Amygdala (tissue), 56 donors: ENCODE data around the gene FBXO47.

ENCODE experiments used
- DNase-seq, 56 donors: peaks; one replicate each; lab custom pipeline; 2025; lab: John Stamatoyannopoulos, UW

Gene FBXO47, protein sequence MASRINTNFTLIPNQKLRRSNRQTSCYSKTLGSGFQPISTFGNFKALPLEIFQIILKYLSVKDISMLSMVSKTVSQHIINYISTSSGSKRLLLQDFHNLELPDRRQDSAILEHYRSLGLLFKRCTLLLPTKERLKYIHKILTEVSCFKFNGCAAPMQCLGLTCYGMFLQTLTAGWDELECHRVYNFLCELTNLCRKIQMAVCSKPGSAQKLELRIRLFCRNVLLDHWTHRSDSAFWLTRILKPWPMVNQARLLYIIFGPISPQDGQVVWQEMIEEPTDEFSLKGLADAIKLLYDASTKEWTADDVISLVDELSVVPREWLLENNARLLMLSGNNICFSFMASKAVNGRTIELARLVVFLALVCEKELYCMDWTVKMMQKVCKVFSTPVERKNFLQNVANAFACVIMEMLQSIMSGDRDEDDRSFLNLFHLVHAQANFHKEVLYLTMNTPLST

GRCh38 chr17:38967290-38967738 is at the start of gene FBXO47:
Gene FBXO47, minus strand, starts transcription at chr17:38967403. Its CDS starts 4,378 bp downstream, at chr17:38963025.
- peak in 55 of 56 donors; percentile 7 to 94 (median 78) for DNase-seq

- no peak for DNase-seq
These were observed 49.3 kb upstream of the FBXO47 start for GRCh38 chr17:39016193-39017153.

DNA sequence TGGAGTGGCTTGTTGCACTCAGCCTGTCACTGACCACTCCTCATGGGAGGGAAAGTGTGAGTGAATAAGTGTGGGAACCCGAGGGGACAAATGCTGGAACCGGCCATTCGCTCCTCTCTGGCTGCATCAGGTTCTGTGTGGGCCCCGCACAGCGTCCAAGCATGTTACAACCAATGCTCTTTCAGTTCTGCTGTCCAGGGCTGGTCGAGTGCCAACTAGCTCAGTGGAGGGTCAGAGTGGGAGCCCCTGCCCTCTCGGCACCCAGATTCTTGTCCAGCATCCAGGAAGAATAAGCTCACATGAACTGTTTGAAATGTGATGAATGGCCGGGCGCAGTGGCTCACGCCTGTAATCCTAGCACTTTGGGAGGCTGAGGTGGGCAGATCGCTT is 48.3 kb upstream of the FBXO47 start:
- no peak for DNase-seq

- DNase-seq = no peak
These were observed 47.8 kb upstream of the FBXO47 start for GRCh38 chr17:39014795-39015545.

- DNase-seq = no peak
These were observed 47.0 kb upstream of the FBXO47 start for GRCh38 chr17:39014044-39014794.

DNA sequence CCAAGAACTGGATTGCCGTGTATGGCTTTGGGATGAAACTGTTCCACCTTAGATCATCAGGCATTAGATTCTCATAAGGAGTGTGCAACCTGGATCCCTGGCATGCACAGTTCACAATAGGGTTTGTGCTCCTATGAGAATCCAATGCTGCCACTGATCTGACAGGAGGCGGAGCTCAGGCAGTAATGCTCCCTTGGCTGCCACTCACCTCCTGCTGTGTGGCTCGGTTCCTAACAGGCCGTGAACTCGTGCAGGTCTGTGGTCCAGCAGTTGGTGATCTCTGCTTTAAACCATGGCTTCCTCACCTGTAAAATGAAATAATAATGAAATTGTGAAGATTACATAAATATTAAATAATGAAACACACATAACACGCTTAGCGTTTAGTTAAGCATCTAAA is 45.5 kb upstream of the FBXO47 start:
- DNase-seq = no peak

DNA sequence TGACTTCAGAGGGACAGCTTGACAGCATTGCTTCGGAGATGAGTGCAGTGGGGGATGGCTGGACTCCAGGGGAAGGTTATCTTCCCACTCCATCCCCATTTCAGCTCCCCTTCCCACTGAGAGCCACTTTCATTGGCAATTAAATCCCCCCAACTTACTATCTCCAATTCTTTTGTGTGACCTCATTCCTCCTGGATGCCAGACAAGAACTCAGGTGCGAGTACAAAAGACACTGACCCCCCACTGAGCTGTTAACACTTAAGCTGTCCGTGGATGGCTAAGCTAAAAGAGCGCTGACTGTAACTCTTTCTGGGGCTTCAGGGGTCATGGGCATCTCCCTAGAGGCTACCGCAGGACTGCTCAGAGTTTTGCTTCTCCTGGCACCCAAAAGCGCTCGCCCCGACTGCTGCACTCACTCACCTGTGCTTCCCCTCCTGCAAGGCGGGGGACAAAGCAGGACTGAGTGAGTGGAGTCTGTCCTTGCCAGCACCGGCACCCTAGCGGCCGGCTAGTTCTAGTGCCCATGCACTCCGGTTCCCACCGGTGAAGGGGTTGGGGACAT is 44.8 kb upstream of the FBXO47 start:
- DNase-seq = no peak

DNA sequence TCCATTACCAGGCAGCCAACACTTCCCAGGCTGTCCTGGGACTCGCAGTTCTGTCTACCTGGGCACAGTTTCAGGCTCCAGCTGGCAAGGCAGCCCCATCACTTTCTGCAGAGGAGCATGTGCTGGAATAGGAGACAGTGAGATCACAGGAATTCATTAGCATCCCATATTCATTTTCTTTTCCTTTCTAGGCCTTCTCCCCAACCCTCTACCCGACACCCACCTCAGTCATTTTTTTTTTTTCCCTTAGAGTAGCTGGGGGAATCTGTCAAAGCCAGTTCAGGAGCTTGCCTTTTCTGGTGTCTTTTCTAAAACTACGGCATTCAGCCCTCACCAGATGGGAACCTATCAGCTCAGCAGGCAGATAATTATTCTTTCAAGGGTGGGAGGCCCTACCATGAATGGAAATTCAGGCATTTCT is 42.4 kb upstream of the FBXO47 start:
- DNase-seq = no peak

GRCh38 chr17:39008633-39009032 is 41.4 kb upstream of the FBXO47 start:
- DNase-seq = no peak

- DNase-seq = peak in 12 of 56 donors; percentile 7 to 54 (median 16)
These were observed 36.0 kb upstream of the FBXO47 start for GRCh38 chr17:39002991-39003715.

- peak in 2 of 56 donors; percentile 2 to 3 for DNase-seq
These were observed 34.8 kb upstream of the FBXO47 start for GRCh38 chr17:39001703-39002637.

- DNase-seq = no peak
These were observed 32.9 kb upstream of the FBXO47 start for GRCh38 chr17:39000021-39000601.

GRCh38 chr17:38996660-38997337 is 29.6 kb upstream of the FBXO47 start:
- DNase-seq = no peak

- no peak for DNase-seq
These were observed 26.8 kb upstream of the FBXO47 start for GRCh38 chr17:38994026-38994425.

DNA sequence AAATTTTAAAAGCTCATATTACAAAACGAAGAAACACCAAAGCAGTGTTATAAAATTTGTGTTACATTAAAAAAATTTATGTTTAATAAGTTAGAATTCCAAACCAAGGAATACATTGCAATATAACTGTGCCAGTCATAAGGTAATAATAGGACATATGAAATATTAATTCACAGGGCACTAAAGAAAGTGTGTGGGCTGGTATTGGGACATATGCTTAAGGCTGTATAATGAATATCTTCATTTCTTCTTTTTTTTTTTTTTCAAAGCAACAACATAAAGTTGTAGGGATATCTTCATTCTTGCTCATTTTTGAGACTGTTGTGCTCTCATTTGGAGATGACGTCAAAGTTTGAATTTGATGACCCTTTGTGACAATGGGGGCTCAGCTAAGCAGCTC is 17.5 kb upstream of the FBXO47 start:
- DNase-seq = no peak
